CD4-positive, alpha-beta T cell treated with Interleukin-6 for 4 hours (primary cell): ENCODE measurements around the gene OPN4.

Experiments
- DNase-seq: peaks from one replicate; pipeline ENCODE4 v3.0.0-alpha.2; 2020; ENCODE audit warnings: mixed read lengths

Gene OPN4

DNA sequence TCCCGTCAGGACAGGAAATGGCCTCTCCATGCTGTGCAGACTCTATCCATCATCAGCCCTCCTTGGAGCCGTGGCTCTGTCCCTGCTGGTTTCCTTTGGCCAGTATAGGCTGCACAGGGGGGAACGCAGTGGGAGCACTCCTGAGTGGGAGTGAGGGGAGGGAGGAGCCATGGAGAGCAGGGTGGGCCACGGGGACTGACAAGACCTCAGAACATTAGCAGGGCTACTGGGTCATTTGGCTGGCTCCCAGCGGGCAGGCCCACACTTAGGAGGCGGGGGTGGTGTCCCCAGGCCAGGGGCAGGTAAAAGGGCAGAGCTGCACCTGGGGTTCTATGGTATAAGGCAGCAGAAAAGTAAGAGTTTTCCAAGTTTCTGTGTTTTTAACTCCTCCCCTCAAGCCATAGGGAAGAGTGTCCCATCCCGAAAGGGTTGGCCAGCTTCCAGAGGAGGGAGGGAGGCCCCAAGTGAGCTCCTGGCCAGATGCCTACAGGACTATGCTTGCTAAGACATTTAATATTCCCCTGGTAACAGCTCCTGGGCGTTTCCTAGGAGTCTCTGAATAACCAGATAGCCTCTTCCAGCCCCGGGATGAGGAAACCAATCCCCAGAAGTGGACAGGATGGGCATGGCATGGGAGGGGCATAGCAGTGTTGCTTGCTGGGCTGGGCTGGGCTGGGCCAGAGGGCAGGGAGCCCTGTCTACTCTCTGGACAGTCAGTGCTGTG is 5.5 kb upstream of the OPN4 start:
- no peak for DNase-seq

DNA sequence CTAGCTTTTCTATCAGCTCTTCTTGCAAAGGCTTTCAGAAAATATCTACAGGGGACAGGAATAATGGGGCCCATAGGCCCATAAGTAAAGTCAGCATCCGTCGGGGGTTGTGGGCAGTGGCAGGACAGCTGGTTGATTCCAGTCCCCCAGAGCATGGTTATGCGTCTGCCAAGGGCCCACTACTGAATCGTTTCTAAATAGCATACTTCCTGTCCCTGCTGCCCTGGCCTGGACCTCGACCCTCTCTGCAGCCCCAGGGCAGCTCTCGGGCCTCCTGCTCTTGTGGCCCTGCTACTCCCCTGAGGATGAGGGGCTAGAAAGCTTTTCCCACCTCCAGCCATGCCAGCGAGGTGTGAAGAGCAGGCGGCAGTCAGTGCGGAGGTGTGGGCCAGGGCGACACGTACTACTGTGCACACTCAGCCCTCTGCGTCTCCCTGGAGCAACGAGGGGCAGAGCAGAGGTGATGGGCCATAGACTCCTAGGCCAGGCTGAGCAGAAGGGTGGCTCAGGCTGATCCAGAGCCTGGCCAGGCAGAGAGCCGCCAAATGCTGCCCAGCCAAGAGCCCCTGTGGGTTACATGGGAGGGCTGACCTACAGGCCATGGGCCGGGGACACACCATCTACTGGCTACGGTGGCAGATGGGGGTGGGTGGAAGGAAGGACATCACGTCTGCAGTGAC is 4.7 kb upstream of the OPN4 start:
- no peak for DNase-seq

DNA sequence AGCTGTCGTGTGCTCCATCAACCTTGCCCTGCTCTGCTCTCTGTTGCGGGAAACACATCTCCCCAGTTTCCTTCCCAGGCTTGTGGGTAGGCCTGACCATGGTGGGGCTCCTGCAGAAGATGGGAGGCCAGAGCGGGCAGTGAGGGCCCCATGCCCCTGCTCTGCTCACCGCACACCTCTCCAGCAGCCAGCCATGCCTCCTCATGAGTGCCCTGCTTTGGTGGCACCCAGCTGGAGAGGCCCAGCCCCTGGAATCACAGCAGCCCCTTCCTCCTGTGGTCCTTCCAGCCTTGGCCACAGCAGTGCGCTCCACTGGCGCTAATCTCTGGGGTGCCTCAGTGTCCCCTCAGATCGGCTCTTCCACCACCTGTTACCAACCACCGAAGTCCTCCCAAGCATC is 4.2 kb upstream of the OPN4 start:
- DNase-seq, result no peak

DNA sequence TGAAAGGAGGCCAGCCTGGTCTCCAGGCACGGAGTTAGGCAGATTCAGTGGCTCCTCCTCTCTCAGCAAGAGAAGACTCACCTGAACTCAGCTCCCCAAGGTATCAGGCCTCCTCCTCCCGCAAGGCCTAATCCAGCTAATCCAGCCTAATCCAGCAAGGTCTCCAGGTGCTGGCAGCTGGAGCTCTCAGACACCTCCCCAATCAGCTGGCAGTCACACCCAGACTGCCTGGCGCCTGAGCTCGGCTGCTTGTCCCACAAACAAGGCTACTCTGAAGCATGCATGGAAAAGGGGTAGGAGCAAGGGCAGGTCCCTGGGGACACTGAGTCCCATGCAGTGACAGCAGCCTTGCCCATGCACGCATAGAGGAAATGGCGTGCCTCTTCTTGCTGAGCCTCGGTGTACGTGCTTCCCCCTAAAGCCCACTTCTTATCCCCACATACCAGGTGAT is 3.3 kb upstream of the OPN4 start:
- DNase-seq, result no peak

DNA sequence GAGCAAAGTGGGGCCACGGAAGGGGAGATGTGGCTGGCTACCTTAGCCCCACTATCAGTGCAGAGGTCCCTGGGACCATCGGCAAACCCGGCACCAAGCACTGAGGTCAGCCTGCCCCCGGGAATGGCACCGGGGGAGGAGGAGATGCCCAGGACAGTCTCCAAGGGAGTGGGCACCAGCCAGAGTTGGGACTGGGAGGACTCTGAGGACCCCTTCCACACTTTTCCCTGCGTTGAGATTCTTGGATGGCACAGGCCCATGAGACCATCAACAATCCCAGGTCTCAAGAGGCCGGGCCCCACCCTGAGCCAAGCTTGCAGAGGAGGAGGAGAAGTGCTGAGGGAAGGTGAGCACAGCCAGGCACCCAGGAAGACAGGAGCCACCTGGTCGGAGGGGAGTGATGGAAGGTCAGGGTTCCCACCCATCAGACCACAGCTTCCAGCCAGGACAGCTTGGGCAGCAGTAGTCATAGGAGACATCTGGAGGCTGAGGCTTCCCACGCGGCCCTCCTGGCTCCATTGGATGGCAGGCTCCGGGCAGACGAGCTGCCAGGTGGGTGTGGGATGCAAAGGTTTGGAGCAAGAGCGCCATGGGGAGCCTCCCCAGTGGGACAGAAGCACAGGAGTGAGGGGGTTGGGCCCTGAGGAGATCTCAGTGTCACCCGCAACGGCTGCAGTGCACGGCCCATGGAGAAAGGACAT is 2.6 kb upstream of the OPN4 start:
- no peak for DNase-seq

DNA sequence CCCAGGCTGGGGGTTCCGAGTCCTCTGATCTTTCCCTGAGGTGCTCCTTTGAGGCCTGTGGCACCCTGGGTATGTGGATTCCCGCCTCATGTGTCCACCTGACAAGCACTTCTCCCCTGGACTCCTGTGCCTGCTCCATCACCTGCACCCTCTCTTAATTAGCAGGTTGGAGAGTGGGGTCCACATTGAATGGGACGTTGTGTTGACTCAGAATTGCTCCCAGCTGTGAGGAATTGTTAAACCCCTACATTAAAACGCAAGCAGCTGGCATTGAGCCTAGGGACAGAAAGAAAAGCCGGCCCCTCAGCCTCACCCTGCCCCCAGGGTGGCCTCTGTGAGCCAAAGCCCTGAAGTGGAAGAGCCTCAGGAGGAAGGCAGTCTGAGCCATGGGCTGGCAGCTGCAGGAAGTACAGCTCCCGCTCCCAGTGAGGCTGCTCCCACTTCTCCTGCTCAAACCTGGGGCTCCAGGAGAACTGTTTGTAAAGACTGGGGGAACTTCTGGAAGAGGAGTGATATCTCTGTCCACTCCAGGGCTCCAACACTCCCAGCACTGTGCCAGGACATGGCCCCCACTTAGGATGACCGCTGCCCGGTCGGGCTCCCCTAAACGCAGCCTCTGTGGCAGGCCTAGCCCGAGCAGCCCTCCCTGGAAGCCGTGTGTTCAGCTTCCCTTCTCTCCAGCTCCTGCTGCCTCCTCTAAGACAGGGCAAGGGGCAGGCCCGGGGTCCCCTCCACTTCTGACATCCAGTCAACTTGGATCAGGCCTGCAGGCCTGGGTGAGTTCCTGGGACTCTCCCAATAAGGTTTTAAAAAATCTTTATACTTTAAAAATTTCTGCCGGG is 1.8 kb upstream of the OPN4 start:
- DNase-seq, result no peak

DNA sequence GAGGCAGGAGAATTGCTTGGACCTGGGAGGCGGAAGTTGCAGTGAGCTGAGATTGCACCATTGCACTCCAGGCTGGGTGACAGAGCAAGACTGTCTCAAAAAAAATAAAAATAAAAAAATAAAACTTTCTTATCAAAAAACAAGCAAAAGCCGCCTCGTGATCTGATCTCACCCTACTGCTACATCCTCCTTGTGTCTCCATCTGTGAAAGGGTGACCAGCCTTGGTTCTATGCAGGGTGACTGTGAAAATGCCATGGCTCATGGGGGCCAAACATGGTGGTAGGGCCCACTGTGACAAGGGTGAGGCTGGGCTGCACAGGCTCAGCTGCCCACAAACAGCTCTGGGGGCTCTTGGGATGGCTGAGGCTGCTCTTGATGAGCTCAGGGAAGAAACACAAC is 968 bp upstream of the OPN4 start:
- DNase-seq, result no peak

DNA sequence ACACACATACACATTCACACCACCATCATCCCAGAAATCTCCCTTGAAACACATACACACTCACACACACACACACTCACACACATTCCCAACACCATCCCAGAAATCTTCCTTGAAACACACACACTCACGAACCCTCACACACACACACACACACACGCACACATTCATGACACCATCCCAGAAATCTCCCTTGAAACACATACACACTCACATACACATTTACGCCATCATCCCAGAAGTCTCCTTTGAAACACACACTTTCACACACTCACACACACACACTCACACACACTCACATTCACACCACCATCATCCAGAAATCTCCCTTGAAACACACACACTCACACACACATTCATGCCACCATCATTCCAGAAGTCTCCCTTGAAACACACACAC is 360 bp upstream of the OPN4 start:
- no peak for DNase-seq

DNA sequence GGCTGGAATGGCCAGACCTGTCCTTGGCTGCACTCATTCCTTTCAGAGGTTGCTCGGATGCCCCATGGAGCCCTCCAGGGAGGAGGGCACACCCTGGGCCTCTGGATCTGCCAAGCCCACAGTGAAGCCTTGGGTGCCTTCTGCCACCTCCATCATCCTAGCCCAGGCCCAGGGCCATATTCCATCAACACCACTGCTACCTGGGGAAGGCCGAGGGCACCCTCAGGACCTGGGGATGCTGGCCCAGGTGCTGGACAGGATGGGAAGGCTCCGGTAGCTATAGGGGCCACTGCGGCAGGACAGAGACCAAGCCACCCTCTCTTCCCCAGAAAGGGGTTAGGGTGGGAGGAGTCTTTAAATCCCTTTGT is 810 bp downstream of the OPN4 start:
- DNase-seq, result no peak

DNA sequence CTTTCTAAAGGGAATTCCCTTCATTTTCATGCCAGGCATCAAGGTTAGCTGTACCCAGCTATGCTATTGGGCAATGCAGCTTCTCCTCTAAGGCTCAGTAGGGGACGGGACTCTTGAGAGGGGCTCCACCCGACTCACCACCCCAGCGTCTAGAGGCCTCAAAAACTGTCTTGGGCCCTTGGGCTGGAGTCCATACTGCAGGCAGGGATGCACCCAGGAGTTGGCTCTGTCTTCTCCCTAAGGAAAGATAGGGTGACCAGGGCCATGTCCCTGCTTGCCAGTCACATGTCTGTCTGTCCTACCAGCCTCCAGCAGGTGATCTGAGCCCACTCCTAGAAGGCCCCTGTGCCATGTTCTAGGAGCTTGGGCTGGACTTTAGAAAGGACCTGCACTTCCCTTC is 1.2 kb downstream of the OPN4 start:
- DNase-seq, result no peak

DNA sequence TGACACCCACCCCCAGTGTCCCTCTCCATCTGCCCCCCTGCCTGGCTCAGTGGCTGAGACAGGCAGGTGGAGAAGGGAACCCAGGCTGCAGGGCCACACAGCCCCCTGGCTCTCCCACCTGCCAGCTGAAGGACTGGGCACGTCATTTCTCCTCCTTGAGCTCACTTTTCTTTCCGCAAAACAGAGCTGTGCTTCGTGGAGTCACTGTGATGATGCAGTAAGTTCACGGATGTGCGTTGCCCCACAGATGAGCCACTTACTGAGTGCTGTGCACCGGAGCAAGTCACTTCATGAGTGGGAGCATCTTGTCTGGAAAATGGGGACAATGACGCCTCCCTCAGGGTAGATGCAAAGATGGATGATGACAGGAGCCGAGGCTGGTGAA is 2.7 kb downstream of the OPN4 start:
- no peak for DNase-seq

DNA sequence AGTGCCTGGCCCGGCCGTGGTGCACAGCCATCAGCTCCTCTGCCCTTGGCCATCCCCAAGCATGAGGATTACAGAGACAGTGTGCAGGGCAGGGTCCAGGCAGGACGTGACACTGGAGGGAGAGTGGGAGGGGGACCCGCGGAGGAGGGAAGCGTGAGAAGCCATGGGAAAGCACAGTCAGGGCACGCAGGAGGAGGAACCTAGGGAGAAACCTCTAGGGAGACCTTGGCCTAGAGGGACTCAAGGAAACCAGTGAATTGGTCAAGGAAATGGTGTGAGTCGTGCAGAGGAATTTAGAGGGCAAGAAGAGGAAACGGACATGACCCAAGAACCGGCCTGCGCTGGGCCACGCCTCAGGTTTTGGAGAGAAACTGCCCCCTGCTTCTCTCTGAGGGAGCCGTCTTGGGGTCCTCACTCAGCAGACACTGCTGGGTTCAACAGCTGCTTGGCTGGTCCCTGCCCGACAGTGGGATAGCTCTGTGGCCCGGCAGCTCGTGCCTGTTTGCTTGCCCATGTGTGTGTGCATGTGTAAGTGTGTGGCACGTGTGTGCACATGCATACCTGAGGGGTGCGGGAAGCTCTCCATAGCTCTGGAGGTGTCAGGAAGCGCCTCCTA is 3.2 kb downstream of the OPN4 start:
- no peak for DNase-seq

DNA sequence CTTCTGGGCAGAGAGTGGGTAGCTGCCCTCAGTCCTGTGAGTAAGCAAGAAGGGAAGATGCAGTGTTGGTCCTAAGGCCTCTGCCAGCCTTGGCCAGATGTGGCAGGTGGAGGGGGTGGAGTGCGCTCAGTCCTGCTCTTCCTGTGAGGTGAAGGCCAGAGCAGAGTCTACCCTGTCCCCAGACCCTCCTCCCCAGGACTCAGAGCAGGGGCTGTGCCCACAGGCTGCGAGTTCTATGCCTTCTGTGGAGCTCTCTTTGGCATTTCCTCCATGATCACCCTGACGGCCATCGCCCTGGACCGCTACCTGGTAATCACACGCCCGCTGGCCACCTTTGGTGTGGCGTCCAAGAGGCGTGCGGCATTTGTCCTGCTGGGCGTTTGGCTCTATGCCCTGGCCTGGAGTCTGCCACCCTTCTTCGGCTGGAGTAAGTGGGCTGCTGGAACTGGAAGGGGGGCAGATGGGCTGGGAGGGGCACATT is 4.0 kb downstream of the OPN4 start:
- DNase-seq, result no peak

DNA sequence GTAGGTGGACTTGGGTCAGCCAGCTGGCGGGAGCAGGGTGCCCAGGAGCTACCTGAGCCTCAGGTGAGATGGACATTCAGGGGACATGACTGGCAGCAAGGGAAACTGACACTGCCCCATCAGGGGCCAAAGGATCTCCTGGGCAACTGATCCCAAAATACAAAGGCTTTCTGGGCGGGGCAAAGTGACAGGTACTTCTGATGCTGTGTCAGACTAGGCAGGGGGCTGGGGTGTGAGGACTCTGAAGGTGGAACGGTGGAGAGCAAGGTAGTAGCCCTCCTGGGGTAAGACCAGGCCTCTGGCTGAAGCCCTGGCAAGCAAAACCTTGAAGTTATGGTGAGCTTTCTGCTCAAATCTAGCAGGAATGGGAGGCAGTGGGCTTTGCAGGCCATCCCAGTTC is 4.4 kb downstream of the OPN4 start:
- DNase-seq, result no peak

DNA sequence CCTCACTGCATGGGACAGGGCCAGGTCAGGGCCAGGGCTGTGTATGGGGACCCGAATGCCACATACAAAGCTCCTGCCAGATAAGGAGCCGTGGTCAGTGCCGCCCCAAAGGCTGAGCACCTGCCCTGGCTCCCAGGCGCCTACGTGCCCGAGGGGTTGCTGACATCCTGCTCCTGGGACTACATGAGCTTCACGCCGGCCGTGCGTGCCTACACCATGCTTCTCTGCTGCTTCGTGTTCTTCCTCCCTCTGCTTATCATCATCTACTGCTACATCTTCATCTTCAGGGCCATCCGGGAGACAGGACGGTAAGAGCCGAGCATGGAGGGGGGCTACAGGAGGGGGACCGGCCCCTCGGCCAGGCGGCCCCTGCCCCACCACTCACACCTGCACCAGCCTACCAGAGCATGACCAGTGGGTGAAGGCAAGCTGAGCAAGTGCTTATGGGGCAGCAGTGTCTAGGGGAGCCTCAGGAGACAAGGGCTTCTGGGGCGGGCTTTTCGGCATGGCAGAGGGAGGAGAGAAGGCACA is 4.9 kb downstream of the OPN4 start:
- DNase-seq, result no peak

DNA sequence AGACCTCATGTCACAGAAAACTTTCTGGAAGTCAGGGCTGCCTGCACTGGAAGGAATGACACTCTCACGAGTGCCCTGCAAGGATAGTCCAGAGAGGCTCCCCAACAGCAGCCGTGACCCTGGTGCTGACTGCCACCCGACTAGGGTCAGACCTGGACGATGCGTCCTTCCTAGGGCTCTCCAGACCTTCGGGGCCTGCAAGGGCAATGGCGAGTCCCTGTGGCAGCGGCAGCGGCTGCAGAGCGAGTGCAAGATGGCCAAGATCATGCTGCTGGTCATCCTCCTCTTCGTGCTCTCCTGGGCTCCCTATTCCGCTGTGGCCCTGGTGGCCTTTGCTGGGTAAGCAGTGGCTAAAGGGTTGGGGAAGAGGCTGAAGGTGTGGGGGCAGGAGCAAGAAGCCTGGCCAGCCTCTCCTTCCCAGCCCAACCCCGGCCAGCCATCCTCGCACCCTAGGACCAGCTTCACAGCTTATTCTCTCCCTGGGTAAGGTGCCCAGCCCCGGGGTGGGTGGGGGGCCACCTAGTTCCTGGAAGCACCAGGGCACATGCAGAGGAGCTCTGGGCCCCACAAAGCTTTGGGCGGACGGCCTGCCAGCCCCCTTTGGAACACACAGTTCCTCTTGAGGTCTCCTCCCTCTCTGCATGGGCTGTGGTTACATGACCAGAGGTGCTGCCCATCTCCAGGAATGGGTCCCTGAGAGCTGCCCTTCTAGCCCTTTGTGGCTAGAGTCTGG is 5.5 kb downstream of the OPN4 start:
- no peak for DNase-seq

DNA sequence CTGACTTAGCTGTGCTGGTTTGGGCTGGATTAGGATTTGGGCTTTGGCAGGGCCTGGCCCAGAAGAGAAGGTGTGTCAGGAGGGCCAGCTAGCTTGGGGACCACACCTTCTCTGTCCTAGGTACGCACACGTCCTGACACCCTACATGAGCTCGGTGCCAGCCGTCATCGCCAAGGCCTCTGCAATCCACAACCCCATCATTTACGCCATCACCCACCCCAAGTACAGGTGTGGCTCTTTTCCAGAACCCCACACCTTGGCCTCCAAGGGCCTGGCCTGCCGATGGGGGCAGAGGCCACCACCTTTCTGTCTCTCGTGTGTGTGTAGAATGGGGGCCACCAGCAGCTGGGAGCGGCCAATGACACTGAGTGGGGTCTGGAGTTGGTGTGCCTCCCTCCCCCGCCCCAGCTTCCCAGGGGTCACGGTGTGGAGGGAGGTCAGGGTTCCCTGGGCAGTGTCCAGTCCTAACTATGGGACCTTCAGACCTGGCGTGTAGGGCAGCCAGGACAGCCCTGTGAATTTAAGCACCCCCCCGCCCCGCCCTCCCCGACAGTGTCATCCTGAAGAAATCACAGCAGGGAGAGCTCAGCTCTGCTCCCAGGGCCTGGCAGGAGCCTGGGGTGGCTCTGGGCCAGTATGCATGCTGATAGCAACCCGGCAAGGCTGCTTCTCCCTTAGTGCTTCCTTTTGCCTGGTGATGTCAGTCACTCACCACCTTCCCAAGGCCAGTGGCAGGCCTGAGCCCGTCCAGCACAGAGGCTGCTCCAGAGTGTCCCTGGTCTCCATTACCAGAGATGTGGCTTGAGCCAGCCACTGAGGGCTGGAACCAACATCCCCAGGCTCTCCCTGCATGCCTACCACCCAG is 7.0 kb downstream of the OPN4 start:
- no peak for DNase-seq

DNA sequence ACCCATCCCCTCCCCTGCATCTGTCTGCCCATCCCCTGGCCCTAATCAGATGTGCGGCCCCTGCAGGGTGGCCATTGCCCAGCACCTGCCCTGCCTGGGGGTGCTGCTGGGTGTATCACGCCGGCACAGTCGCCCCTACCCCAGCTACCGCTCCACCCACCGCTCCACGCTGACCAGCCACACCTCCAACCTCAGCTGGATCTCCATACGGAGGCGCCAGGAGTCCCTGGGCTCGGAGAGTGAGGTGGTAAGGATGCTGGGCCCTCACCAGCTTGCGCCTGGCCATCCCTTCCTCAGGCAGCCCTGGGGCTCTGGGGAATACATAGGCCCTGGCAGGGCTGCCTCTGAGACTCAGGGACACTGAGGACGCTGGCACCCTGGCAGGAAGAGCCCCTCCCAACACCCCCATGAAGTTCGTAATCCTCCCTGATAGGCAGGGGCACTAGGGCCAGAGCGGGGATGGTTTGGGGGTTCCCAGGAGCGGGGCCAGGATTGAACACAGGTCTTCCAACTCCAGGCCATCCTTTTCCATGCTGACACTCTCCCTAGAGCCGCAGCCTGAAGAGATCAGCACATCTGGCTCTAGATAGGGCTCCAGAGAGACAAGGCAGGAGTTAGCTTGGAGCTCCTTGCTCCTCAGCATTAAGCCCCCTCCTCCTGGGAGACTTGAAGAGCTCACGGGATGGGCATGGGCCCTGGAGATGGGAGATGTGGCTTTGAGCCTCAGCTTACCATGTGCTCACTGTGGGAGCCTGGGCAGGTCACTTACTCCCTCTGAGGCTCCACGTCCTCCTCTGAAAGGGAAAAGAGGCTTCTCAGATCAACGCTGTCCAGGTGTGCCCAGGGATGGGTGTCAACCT is 8.1 kb downstream of the OPN4 start:
- no peak for DNase-seq

DNA sequence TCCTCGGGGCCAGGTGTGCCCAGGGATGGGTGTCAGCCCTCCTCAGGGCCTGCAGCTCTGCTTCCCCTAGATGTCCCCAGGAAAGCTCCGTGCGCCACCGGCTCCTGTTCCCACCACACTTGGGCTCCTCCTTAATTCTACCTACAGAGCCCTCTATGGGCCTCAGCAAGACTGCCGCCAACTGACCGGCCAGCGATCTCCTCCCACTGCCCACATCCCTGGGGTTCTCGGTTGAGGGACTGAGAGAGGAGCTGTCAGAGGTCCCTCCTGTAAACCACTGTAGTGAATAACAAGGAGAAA is 8.6 kb downstream of the OPN4 start:
- DNase-seq, result no peak
